Dedifferentiated amniotic fluid mesenchymal stem cell (primary cell): ENCODE results near the gene DDA1.

Source experiments
- DNase-seq: peaks from one replicate; pipeline ENCODE4 v3.0.0-alpha.2; 2016; ENCODE audit errors: extremely low spot score

DDA1 gene

GRCh38 chr19:17311455-17312188, 2.3 kb downstream of the DDA1 start:
- no peak for DNase-seq

GRCh38 chr19:17312189-17313113, 3.1 kb downstream of the DDA1 start:
- DNase-seq, result no peak

GRCh38 chr19:17314007-17314593, 4.7 kb downstream of the DDA1 start:
- no peak for DNase-seq

GRCh38 chr19:17318966-17319365, 9.6 kb downstream of the DDA1 start:
- no peak for DNase-seq

GRCh38 chr19:17319473-17320238, 10.3 kb downstream of the DDA1 start:
- DNase-seq, result no peak

GRCh38 chr19:17320435-17320834, 11.1 kb downstream of the DDA1 start:
- no peak for DNase-seq

- DNase-seq, result no peak
These were observed 12.5 kb downstream of the DDA1 start for GRCh38 chr19:17321655-17322489.

- no peak for DNase-seq
These were observed 13.5 kb downstream of the DDA1 start for GRCh38 chr19:17322854-17323253.

- no peak for DNase-seq
These were observed 14.1 kb downstream of the DDA1 start for GRCh38 chr19:17323300-17323963.

- DNase-seq, result no peak
These were observed 14.6 kb downstream of the DDA1 start for GRCh38 chr19:17323964-17324332.

- DNase-seq, result no peak
These were observed 15.2 kb downstream of the DDA1 start for GRCh38 chr19:17324357-17325114.

- DNase-seq, result no peak
These were observed 15.8 kb downstream of the DDA1 start for GRCh38 chr19:17325133-17325532.

- no peak for DNase-seq
These were observed 16.7 kb downstream of the DDA1 start for GRCh38 chr19:17325881-17326594.

GRCh38 chr19:17326595-17326966, 17.2 kb downstream of the DDA1 start:
- DNase-seq, result no peak

GRCh38 chr19:17327068-17327653, 17.8 kb downstream of the DDA1 start:
- no peak for DNase-seq

- DNase-seq, result no peak
These were observed 18.5 kb downstream of the DDA1 start for GRCh38 chr19:17327654-17328516.

- no peak for DNase-seq
These were observed 19.4 kb downstream of the DDA1 start for GRCh38 chr19:17328517-17329365.
